Measurements from ENCODE around the gene FCGR1A.
"Not testable (repeated sequence)": the region's sequence is repeated elsewhere in the genome, so short reads cannot be mapped to it uniquely, and the experiment has no call there.

DNA sequence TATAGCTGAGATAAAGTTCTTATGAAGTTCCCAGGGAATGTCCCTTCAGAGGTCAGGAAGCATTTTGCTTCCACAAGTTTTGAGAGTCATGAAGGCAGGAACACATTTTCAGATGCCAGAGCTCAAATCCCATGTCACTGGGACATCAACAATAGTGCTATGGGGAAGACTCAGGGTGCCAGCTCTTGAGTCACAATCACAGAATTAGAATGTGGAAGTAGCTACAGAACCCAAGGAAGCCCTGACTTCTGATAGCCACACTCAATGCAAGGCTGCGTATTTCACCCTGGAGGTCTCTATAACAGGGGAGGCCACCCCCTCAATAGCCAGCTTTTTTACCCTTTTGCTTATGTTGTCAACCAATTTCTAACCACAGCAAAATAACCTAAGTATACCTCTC, 47.8 kb upstream of the FCGR1A start:
- not testable (repeated sequence) for TF ChIP-seq POLR2AphosphoS5, EP300, POLR2A (IDR thresholded peaks at IDR 0.05)
- TF ChIP-seq, protein P1, sequence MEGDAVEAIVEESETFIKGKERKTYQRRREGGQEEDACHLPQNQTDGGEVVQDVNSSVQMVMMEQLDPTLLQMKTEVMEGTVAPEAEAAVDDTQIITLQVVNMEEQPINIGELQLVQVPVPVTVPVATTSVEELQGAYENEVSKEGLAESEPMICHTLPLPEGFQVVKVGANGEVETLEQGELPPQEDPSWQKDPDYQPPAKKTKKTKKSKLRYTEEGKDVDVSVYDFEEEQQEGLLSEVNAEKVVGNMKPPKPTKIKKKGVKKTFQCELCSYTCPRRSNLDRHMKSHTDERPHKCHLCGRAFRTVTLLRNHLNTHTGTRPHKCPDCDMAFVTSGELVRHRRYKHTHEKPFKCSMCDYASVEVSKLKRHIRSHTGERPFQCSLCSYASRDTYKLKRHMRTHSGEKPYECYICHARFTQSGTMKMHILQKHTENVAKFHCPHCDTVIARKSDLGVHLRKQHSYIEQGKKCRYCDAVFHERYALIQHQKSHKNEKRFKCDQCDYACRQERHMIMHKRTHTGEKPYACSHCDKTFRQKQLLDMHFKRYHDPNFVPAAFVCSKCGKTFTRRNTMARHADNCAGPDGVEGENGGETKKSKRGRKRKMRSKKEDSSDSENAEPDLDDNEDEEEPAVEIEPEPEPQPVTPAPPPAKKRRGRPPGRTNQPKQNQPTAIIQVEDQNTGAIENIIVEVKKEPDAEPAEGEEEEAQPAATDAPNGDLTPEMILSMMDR (IDR thresholded peaks at IDR 0.05): not testable (repeated sequence)
